HL-60 (cell line): ENCODE data around the gene VMAC.
"Not testable (repeated sequence)": the region's sequence is repeated elsewhere in the genome, so short reads cannot be mapped to it uniquely, and the experiment has no call there.

Source experiments
- DNase-seq, 2 experiments: peaks; one replicate each; pipeline ENCODE4 v3.0.0-alpha.2; 2010 to 2020; ENCODE audit warnings: low read depth in 1 of 2, low spot score in 1 of 2
- H3K27ac ChIP-seq: fragments of 250-450 bp; sonication (Bioruptor Pico); replicated peaks from 2 replicates; pipeline ENCODE4 v1.5.1; 2020; ENCODE audit warnings: mild to moderate bottlenecking, moderate library complexity
- H3K27me3 ChIP-seq: fragments of 250-450 bp; sonication (Bioruptor Pico); 2 replicates; pipeline ENCODE4 v1.5.1; 2021; ENCODE audit warnings: mild to moderate bottlenecking, moderate library complexity; ENCODE audit not compliant: insufficient read depth, poor library complexity, severe bottlenecking
- H3K4me3 ChIP-seq: replicated peaks from 2 replicates; pipeline ENCODE4 v1.5.1; 2011; ENCODE audit warnings: mild to moderate bottlenecking, control low read depth, low read length; ENCODE audit not compliant: insufficient read depth
- CTCF ChIP-seq: IDR thresholded peaks from one replicate; pipeline ENCODE4 v1.5.1; 2011; ENCODE audit warnings: low read length, control low read depth, inconsistent platforms; ENCODE audit not compliant: insufficient read depth
- GABPA ChIP-seq: IDR thresholded peaks from 2 replicates; pipeline ENCODE4 v1.6.1; 2012; ENCODE audit warnings: low read depth
- POLR2AphosphoS5 ChIP-seq: IDR thresholded peaks from 2 replicates; pipeline ENCODE4 v1.6.1; 2012; ENCODE audit warnings: low read depth
- REST ChIP-seq: IDR thresholded peaks from 2 replicates; pipeline ENCODE4 v1.6.1; 2012; ENCODE audit warnings: low read depth; ENCODE audit not compliant: insufficient replicate concordance
- SPI1 ChIP-seq: IDR thresholded peaks from 2 replicates; pipeline ENCODE4 v1.6.1; 2012; ENCODE audit warnings: low read depth, mild to moderate bottlenecking, borderline replicate concordance

VMAC gene

GRCh38 chr19:5870986-5871394 lies 33.7 kb upstream of the VMAC start:
- H3K27ac ChIP-seq, result no peak overlapping the region
- no peaks in the 10 kb centered on the region for H3K27me3 ChIP-seq
- H3K4me3 ChIP-seq, result no peak overlapping the region
- TF ChIP-seq CTCF (no peak), POLR2AphosphoS5 (no peak), GABPA (no peak), SPI1 (no peak)
- no peak for DNase-seq

- DNase-seq, result no peak
- no peak for TF ChIP-seq POLR2AphosphoS5
- TF ChIP-seq CTCF, result no peak
- TF ChIP-seq GABPA, result no peak
- TF ChIP-seq REST, result no peak
- TF ChIP-seq SPI1, result no peak
- no peak overlapping the region for H3K27ac ChIP-seq
- no peaks in the 10 kb centered on the region for H3K27me3 ChIP-seq
- no peak overlapping the region for H3K4me3 ChIP-seq
Observed at GRCh38 chr19:5873617-5874199, 31.0 kb upstream of the VMAC start.

GRCh38 chr19:5874496-5874895 lies 30.2 kb upstream of the VMAC start:
- H3K27me3 ChIP-seq, H3K4me3 ChIP-seq, H3K27ac ChIP-seq: not testable (repeated sequence)
- DNase-seq, result peak; percentile 36 to 55

- DNase-seq, result no peak
- no peak overlapping the region for H3K4me3 ChIP-seq
- no peak for TF ChIP-seq CTCF
- TF ChIP-seq SPI1, result no peak
- TF ChIP-seq POLR2AphosphoS5, result no peak
- TF ChIP-seq REST, result no peak
- TF ChIP-seq GABPA, result no peak
- H3K27ac ChIP-seq, result no peak overlapping the region
- H3K27me3 ChIP-seq, result peaks cover 2% of the 10 kb centered on the region
Observed at GRCh38 chr19:5877427-5877826, 27.2 kb upstream of the VMAC start.
